ENCODE measurements around the gene DHTKD1. TPM values are rescaled to one million over a fixed set of nuclear protein-coding genes. Genes with fewer than 3 reads are reported as not detected.
"Not testable (repeated sequence)": the region's sequence is repeated elsewhere in the genome, so short reads cannot be mapped to it uniquely, and the experiment has no call there.

Gene DHTKD1
- total RNA-seq, 6 experiments from 2014 or later: 65.8 to 166 (median 100) TPM

GRCh38 chr10:12164085-12164484 lies 95.3 kb downstream of the DHTKD1 start:
- Histone ChIP-seq H3K27me3 (no peaks in the 10 kb centered on the region), H3K36me3 (peaks cover 4 to 25% (median 9%) of the 10 kb centered on the region in 4 donors), H3K4me1 (peaks cover 0 to 25% (median 9%) of the 10 kb centered on the region in 4 donors), H3K4me3 (peak overlapping the region in 1 of 3 donors; percentile 5), H3K9me3 (no peaks in the 10 kb centered on the region), H3K27ac (peak overlapping the region in 2 of 3 donors; percentile 66 to 69)
- ATAC-seq: peak; percentile 89 to 94 (median 90)
- WGBS (ENCODE audit: insufficient coverage, low coverage, low lambda C conversion rate, missing lambda C conversion rate): 33% methylated on average over 11 of the region's 12 CpGs
- intact Hi-C loops (cut with DNase I): no loop called here
- TF ChIP-seq, protein P1, sequence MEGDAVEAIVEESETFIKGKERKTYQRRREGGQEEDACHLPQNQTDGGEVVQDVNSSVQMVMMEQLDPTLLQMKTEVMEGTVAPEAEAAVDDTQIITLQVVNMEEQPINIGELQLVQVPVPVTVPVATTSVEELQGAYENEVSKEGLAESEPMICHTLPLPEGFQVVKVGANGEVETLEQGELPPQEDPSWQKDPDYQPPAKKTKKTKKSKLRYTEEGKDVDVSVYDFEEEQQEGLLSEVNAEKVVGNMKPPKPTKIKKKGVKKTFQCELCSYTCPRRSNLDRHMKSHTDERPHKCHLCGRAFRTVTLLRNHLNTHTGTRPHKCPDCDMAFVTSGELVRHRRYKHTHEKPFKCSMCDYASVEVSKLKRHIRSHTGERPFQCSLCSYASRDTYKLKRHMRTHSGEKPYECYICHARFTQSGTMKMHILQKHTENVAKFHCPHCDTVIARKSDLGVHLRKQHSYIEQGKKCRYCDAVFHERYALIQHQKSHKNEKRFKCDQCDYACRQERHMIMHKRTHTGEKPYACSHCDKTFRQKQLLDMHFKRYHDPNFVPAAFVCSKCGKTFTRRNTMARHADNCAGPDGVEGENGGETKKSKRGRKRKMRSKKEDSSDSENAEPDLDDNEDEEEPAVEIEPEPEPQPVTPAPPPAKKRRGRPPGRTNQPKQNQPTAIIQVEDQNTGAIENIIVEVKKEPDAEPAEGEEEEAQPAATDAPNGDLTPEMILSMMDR (IDR thresholded peaks at IDR 0.05): peak in 2 of 4 donors; percentile 12 to 25
- TF ChIP-seq POLR2A (IDR thresholded peaks at IDR 0.05): no peak
- peak; percentile 58 to 86 (median 81) for DNase-seq

- ATAC-seq: no peak
- Histone ChIP-seq H3K27ac (peak overlapping the region in 2 of 3 donors; percentile 66 to 69), H3K36me3 (peaks cover 4 to 33% (median 13%) of the 10 kb centered on the region in 4 donors)
These were observed 96.3 kb downstream of the DHTKD1 start for GRCh38 chr10:12165036-12165435.

DNA sequence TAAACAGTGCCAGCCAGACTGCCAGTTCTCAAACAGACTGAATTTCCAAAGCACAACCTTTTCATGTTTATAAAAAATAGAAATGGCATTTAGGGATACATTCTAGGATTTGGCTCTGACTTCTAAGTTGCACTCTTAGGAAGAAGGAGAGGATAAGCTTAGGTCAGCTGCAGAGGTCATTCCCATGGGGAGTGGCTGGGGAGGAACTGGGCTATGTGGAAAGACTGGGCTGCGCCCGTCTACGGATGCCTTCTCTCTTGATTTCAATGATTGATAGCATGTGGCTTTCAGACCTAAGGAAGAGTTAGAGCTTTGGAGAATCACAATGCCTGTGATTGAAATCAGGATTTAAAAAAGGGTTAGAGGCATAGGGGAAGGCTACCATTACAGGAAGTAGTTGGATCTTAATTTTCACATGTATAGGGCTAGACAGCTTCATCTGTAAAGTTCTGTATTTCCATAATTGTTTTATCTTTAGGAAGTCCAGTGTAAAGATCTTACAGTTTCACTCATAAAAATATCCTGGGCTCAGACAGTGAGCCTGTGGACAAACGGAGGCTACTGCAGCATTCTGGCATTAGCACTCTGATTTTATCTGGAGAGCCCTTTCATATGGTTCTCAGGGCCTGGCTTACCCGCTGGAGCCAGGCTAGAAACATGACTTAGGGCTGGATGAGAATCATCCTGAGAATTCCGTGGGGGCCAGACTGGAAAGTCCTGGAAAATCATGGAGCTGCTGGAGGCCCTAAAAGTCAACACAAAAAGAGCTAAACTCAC lies 97.4 kb downstream of the DHTKD1 start:
- intact Hi-C loops (cut with DNase I): no loop called here
- Histone ChIP-seq H3K36me3 (peaks cover 4 to 34% (median 17%) of the 10 kb centered on the region in 4 donors), H3K27me3 (no peaks in the 10 kb centered on the region), H3K27ac (peak overlapping the region in 1 of 3 donors; percentile 66), H3K4me1 (peaks cover 0 to 25% (median 6%) of the 10 kb centered on the region in 4 donors), H3K9me3 (no peaks in the 10 kb centered on the region), H3K4me3 (no peak overlapping the region)
- ATAC-seq (peak in 3 of 4 donors; percentile 35 to 59 (median 37)), DNase-seq (no peak)
- TF ChIP-seq POLR2A (IDR thresholded peaks at IDR 0.05): no peak
- TF ChIP-seq, protein P1 (IDR thresholded peaks at IDR 0.05): no peak
- WGBS (ENCODE audit: insufficient coverage, low coverage, low lambda C conversion rate, missing lambda C conversion rate): 58% methylated on average over 6 of the region's 6 CpGs

More at GRCh38 chr10:12165036-12165435, 96.3 kb downstream of the DHTKD1 start:
- 56% methylated on average over 3 of the region's 3 CpGs for WGBS (ENCODE audit: insufficient coverage, low coverage, low lambda C conversion rate, missing lambda C conversion rate)
- no peak for DNase-seq
- Histone ChIP-seq H3K9me3 (no peaks in the 10 kb centered on the region), H3K4me1 (peaks cover 0 to 25% (median 6%) of the 10 kb centered on the region in 4 donors), H3K27me3 (no peaks in the 10 kb centered on the region), H3K4me3 (no peak overlapping the region)
- TF ChIP-seq, protein P1 (IDR thresholded peaks at IDR 0.05): no peak
- no peak for TF ChIP-seq POLR2A (IDR thresholded peaks at IDR 0.05)
- intact Hi-C loops (cut with DNase I): no loop called here

DNA sequence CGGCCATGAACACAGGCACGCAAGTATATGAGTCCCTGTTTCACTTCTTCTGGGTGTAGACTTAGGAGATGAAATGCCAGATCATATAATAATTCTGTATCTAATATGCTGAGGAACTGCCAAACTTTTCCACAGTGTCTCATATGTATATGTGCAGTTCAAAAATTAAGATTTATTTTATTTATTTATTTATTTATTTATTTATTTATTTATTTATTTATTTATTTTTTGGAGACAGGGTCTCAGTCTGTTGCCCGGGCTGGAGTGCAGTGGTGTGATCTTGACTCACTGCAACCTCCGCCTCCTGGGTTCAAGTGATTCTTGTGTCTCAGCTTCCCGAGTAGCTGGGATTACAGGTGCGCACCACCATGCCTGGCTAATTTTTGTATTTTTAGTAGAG lies 102.8 kb downstream of the DHTKD1 start:
- H3K36me3 ChIP-seq: peaks cover 0 to 85% (median 26%) of the 10 kb centered on the region in 4 donors
- WGBS (ENCODE audit: insufficient coverage, low coverage, low lambda C conversion rate, missing lambda C conversion rate): 88% methylated on average over 5 of the region's 6 CpGs

More for the DNA sequence above, 102.8 kb downstream of the DHTKD1 start:
- DNase-seq; ATAC-seq; H3K27me3 ChIP-seq; H3K9me3 ChIP-seq; H3K27ac ChIP-seq; H3K4me1 ChIP-seq; H3K4me3 ChIP-seq; intact Hi-C loops (cut with DNase I): not testable (repeated sequence)

MicroRNAs within 50 kb of the gene (microRNA counts, 767-probe panel; counts per million panel counts)
- 237 counts per million for microRNA hsa-miR-548ak

Small RNA genes lying within 50 kb of the gene (microRNA-seq; reads per million reads assigned to microRNA genes)
- 0 reads per million in 2 donors for gene MIR548AK

Small RNA genes lying within 50 kb of the gene (small RNA-seq; reads per million reads assigned to genes)
- gene MIR548AK (0 reads per million in 2 experiments), gene RNU6-88P (0 reads per million in 2 experiments)

Other genes with a start within 250 kb of the DHTKD1 start
- gene PROSER2, start 245.6 kb upstream of the DHTKD1 start, total RNA-seq: 10 to 100 TPM; 24.5 to 65.9 (median 26.8) TPM
- 10 to 100 TPM in 3 of 6 experiments, 1 to 10 TPM in 3; 8.7 to 12.6 (median 9.8) TPM for gene UPF2, start 26.1 kb upstream of the DHTKD1 start, total RNA-seq
- 1 to 10 TPM; 3.6 to 7.5 (median 6.5) TPM for gene SEC61A2, start 60.7 kb downstream of the DHTKD1 start, total RNA-seq
- gene NUDT5, start 126.9 kb downstream of the DHTKD1 start, total RNA-seq: 10 to 100 TPM; 48.6 to 64.3 (median 55.8) TPM
- 10 to 100 TPM; 29.5 to 46.3 (median 33.0) TPM for gene CDC123, start 127.2 kb downstream of the DHTKD1 start, total RNA-seq